Smooth muscle cell (in vitro differentiated cells): ENCODE data around the gene DHRS13. TPM values are rescaled to one million over a fixed set of nuclear protein-coding genes. Genes with fewer than 3 reads are reported as not detected.
A peak's percentile ranks its signal among the peaks of the same experiment; 100 is the strongest.

Experiments
- DNase-seq: peaks from one replicate; lab custom pipeline; 2025; ENCODE audit not compliant: unreplicated experiment; lab: John Stamatoyannopoulos, UW
- H2AFZ ChIP-seq: fragments of 200-600 bp; sonication (generic); 2 replicates; pipeline ENCODE4 v1.6.0; 2016; ENCODE audit warnings: antibody characterized with exemption, low read depth, mild to moderate bottlenecking
- H3F3A ChIP-seq: fragments of 200-600 bp; sonication (generic); 2 replicates; pipeline ENCODE4 v1.6.0; 2017; ENCODE audit warnings: antibody characterized with exemption, low read depth
- H3K27ac ChIP-seq: fragments of 200-600 bp; sonication (generic); 2 replicates; pipeline ENCODE4 v1.5.1; 2016; ENCODE audit warnings: low read depth, mild to moderate bottlenecking
- H3K27me3 ChIP-seq: fragments of 200-600 bp; sonication (generic); 2 replicates; pipeline ENCODE4 v1.6.1; 2016; ENCODE audit warnings: low read depth, mild to moderate bottlenecking
- H3K36me3 ChIP-seq: fragments of 200-600 bp; sonication (generic); 2 replicates; pipeline ENCODE4 v1.5.1; 2016; ENCODE audit warnings: low read depth
- H3K4me1 ChIP-seq: fragments of 200-600 bp; sonication (generic); 2 replicates; pipeline ENCODE4 v1.5.1; 2016; ENCODE audit warnings: low read depth
- H3K4me2 ChIP-seq: fragments of 200-600 bp; sonication (generic); 2 replicates; pipeline ENCODE4 v1.6.0; 2016; ENCODE audit warnings: mild to moderate bottlenecking
- H3K4me3 ChIP-seq: fragments of 200-600 bp; sonication (generic); 2 replicates; pipeline ENCODE4 v1.5.1; 2016; ENCODE audit warnings: mild to moderate bottlenecking
- H3K79me2 ChIP-seq: fragments of 200-600 bp; sonication (generic); 2 replicates; pipeline ENCODE4 v1.6.0; 2016; ENCODE audit warnings: low read depth, mild to moderate bottlenecking
- H3K9ac ChIP-seq: fragments of 200-600 bp; sonication (generic); 2 replicates; pipeline ENCODE4 v1.6.0; 2016; ENCODE audit warnings: low read depth
- H3K9me3 ChIP-seq: fragments of 200-600 bp; sonication (generic); replicated peaks from 2 replicates; pipeline ENCODE4 v1.5.1; 2016; ENCODE audit warnings: low read depth
- H4K20me1 ChIP-seq: fragments of 200-600 bp; sonication (generic); 2 replicates; pipeline ENCODE4 v1.6.0; 2016; ENCODE audit warnings: low read depth
- WGBS: methylation state at CpG from one replicate; pipeline ENCODE4 v1.1.7; 2016; ENCODE audit warnings: low lambda C conversion rate; 5-methylcytosine and 5-hydroxymethylcytosine counted together
- polyA plus RNA-seq: library from polyadenylated mRNA; unstranded; fragments of >200 nt; fragmentation: Nextera tagmentation; extraction: Ambion mirVana; gene quantifications from 2 replicates; pipeline ENCODE4 v1.2.1, GENCODE V29; 2016
- total RNA-seq: library from RNA; depleted of rRNA; stranded (reverse); fragments of >200 nt; gene quantifications from 2 replicates; pipeline ENCODE4 v1.2.3, GENCODE V29; 2014
- TF ChIP-seq, protein P1 (sequence below): fragments of 200-600 bp; sonication (generic); IDR thresholded peaks from 2 replicates; pipeline ENCODE4 v1.5.1; 2017; ENCODE audit warnings: borderline replicate concordance, mild to moderate bottlenecking, antibody characterized with exemption; ENCODE audit not compliant: insufficient read depth, poor library complexity, severe bottlenecking

The DHRS13 gene
- total and polyA plus RNA-seq, 2 experiments from 2014 or later, result 6.0 to 10.1 TPM

DNA sequence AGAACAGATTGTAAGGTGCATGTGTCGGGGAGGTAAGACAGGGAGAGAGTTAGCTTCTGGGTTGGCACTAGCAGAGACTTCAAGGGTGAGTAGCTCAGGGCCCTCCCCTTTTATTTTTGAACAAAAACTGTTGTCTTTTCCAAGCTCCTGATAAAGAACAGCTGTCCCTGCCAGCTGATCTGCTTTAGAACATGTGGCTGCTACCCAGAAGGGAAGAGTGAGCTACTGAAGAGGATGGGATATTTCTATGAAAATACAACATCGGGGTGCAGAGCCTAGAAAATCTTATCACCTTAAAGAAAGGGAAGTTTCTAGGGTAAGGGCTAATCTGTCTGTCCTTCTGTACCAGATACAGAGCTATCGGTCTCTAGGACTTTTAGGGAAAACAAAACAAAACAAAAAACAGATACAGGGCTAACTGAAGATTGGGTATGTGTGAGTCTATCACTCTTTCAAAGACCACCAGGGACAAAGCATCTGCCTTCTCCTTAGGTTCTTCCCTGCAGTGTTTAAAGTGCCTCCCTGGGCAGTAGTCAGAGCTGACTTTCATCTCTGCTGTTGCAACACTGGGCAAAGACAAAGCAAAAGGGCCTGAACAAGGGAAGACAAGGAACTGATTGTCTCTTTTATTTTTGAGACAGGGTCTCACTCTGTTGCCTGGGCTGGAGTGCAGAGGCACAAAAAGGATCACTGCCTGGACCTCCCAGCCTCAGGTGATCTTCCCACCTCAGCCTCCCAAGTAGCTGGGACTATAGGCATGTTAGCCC is 5.0 kb upstream of the DHRS13 start:
- Histone ChIP-seq H3K4me3 (no peak overlapping the region), H3K4me2 (no peak overlapping the region), H3K9me3 (no peaks in the 10 kb centered on the region), H3F3A (peaks cover 46% of the 10 kb centered on the region), H3K4me1 (peaks cover 3% of the 10 kb centered on the region), H3K27ac (peak overlapping the region; percentile 58), H3K79me2 (no peaks in the 10 kb centered on the region), H3K36me3 (no peaks in the 10 kb centered on the region), H3K9ac (no peak overlapping the region), H4K20me1 (peaks cover 64% of the 10 kb centered on the region), H2AFZ (no peak overlapping the region), H3K27me3 (no peaks in the 10 kb centered on the region)
- DNase-seq, result no peak
- WGBS, result 90% methylated on average over 3 of the region's 3 CpGs
- TF ChIP-seq, protein P1, sequence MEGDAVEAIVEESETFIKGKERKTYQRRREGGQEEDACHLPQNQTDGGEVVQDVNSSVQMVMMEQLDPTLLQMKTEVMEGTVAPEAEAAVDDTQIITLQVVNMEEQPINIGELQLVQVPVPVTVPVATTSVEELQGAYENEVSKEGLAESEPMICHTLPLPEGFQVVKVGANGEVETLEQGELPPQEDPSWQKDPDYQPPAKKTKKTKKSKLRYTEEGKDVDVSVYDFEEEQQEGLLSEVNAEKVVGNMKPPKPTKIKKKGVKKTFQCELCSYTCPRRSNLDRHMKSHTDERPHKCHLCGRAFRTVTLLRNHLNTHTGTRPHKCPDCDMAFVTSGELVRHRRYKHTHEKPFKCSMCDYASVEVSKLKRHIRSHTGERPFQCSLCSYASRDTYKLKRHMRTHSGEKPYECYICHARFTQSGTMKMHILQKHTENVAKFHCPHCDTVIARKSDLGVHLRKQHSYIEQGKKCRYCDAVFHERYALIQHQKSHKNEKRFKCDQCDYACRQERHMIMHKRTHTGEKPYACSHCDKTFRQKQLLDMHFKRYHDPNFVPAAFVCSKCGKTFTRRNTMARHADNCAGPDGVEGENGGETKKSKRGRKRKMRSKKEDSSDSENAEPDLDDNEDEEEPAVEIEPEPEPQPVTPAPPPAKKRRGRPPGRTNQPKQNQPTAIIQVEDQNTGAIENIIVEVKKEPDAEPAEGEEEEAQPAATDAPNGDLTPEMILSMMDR, result no peak

DNA sequence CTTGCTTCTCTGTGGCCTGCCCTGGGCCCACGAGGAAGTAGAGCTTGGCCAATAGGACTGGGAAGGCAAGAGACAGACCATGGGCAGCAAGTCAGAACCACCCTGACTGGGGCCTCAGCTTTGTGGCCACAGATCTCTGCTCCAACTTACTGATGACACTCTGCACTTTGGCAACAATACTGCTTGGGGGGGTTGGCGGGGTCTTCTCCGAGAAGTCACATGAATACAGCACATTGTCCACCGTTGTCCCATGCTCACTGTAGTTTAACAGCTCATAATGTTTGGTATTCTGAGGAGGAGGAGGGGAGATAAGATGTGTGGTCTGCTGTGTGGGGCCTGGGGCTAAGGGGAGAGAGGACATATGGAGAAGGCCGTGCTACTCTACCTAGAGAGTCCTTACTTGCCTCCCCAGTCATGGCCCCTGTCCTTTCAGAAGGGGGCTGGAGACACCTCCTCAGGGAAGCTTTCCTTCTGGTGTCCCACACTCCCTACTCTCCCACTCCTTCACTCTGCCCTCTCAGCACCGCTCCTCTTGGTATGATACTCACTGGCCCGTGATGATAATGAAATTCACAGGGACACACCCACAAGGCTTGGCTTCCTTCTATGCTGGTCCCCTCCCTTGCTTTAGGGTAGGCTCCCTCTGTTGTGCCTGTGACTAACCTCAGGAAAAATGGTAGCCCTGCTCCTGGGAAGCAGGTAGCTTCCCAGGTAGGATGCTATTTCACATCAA is 4.0 kb upstream of the DHRS13 start:
- Histone ChIP-seq H3K9me3 (no peaks in the 10 kb centered on the region), H3K4me3 (no peak overlapping the region), H2AFZ (no peak overlapping the region), H4K20me1 (peaks cover 54% of the 10 kb centered on the region), H3K27me3 (no peaks in the 10 kb centered on the region), H3F3A (peaks cover 41% of the 10 kb centered on the region), H3K9ac (no peak overlapping the region), H3K79me2 (no peaks in the 10 kb centered on the region), H3K4me1 (peaks cover 3% of the 10 kb centered on the region), H3K36me3 (no peaks in the 10 kb centered on the region), H3K27ac (no peak overlapping the region), H3K4me2 (no peak overlapping the region)
- 56% methylated on average over 7 of the region's 7 CpGs for WGBS
- no peak for DNase-seq
- TF ChIP-seq, protein P1, result no peak

DNA sequence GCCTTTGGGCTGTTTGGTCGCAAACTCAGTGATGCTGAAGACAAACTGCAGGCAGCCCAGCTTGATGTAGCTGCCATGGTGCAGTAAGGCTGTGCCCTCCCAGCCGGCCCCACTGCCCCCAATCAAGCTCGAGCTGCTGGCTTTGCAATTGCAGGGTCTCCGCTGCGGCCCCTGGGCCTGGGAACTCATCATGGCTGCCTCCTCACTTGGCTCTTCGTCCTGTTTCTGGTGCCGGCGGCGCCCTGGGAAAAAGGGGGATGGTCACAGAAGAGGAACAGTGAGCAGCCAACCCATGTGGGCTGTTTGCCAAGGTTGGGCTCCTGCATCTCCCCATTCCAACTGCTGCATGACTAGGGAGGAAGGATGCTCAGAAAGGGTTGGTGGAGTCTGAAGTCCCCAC is 3.4 kb upstream of the DHRS13 start:
- no peaks in the 10 kb centered on the region for H3K36me3 ChIP-seq
- peaks cover 40% of the 10 kb centered on the region for H3F3A ChIP-seq
- WGBS, result 93% methylated on average over 9 of the region's 9 CpGs
- no peak overlapping the region for H3K4me3 ChIP-seq
- no peak overlapping the region for H3K27ac ChIP-seq
- H3K79me2 ChIP-seq, result no peaks in the 10 kb centered on the region
- no peak overlapping the region for H2AFZ ChIP-seq
- H3K4me2 ChIP-seq, result no peak overlapping the region
- no peak for DNase-seq
- H3K27me3 ChIP-seq, result no peaks in the 10 kb centered on the region
- peaks cover 48% of the 10 kb centered on the region for H4K20me1 ChIP-seq
- peaks cover 3% of the 10 kb centered on the region for H3K4me1 ChIP-seq
- H3K9ac ChIP-seq, result no peak overlapping the region
- no peaks in the 10 kb centered on the region for H3K9me3 ChIP-seq
- TF ChIP-seq, protein P1, result no peak
